Upper lobe of left lung (tissue), 4 donors: ENCODE data around the gene GLS2.

Experiments used
- POLR2A ChIP-seq, 4 donors: fragments of 450-650 bp; IDR thresholded peaks; one replicate each; pipeline ENCODE4 v1.5.1; 2016 to 2017; ENCODE audit warnings: antibody characterized with exemption in 4 of 4, mild to moderate bottlenecking in 2 of 4
- POLR2AphosphoS5 ChIP-seq, 2 donors: sonication (generic); formaldehyde crosslinking; IDR thresholded peaks; one replicate each; pipeline ENCODE4 v1.5.1; 2017; ENCODE audit warnings: antibody characterized with exemption in 2 of 2

- no peak for TF ChIP-seq POLR2A (IDR thresholded peaks at IDR 0.05)
- no peak for TF ChIP-seq POLR2AphosphoS5 (IDR thresholded peaks at IDR 0.05)
Measured at GRCh38 chr12:56528846-56529245, 40.9 kb upstream of the GLS2 start.
